IgD-negative memory B cell (primary cell): ENCODE measurements around the gene TRPV5. TPM values are rescaled to one million over a fixed set of nuclear protein-coding genes. Genes with fewer than 3 reads are reported as not detected.

Experiments used
- H3K27ac Mint-ChIP-seq, 3 donors: one replicate each; pipeline ENCODE4 v1.8.0; 2020 to 2022; ENCODE audit warnings: mild to moderate bottlenecking in 3 of 3, mixed read lengths in 3 of 3, moderate library complexity in 1 of 3
- H3K27me3 Mint-ChIP-seq: one replicate; pipeline ENCODE4 v1.8.0; 2021; ENCODE audit warnings: mixed read lengths
- H3K36me3 Mint-ChIP-seq: one replicate; pipeline ENCODE4 v1.8.0; 2020; ENCODE audit warnings: mild to moderate bottlenecking, mixed read lengths
- H3K4me1 Mint-ChIP-seq, 3 donors: one replicate each; pipeline ENCODE4 v1.8.0; 2020 to 2022; ENCODE audit warnings: mixed read lengths in 3 of 3, mild to moderate bottlenecking in 1 of 3
- H3K4me3 Mint-ChIP-seq, 4 donors: one replicate each; pipeline ENCODE4 v1.8.0; 2020 to 2022; ENCODE audit warnings: mild to moderate bottlenecking in 4 of 4, mixed read lengths in 4 of 4, moderate library complexity in 3 of 4
- H3K9me3 Mint-ChIP-seq, 3 donors: one replicate each; pipeline ENCODE4 v1.8.0; 2020 to 2021; ENCODE audit warnings: mixed read lengths in 3 of 3, mild to moderate bottlenecking in 1 of 3
- polyA plus RNA-seq: library from polyadenylated mRNA; unstranded; fragments of 300-500 nt; fragmentation: Illumina TruSeq; gene quantifications from one replicate; pipeline ENCODE4 v1.2.3, GENCODE V29; 2021

Gene TRPV5
- polyA plus RNA-seq, 1 donor from 2014 or later = not detected

GRCh38 chr7:142868986-142869415 is 64.5 kb downstream of the TRPV5 start:
- Mint-ChIP-seq H3K9me3 (no peaks in the 10 kb centered on the region), H3K4me3 (no peak overlapping the region), H3K27ac (no peak overlapping the region), H3K36me3 (peaks cover 5% of the 10 kb centered on the region), H3K4me1 (peaks cover 0 to 2% (median 2%) of the 10 kb centered on the region in 3 donors), H3K27me3 (no peaks in the 10 kb centered on the region)

DNA sequence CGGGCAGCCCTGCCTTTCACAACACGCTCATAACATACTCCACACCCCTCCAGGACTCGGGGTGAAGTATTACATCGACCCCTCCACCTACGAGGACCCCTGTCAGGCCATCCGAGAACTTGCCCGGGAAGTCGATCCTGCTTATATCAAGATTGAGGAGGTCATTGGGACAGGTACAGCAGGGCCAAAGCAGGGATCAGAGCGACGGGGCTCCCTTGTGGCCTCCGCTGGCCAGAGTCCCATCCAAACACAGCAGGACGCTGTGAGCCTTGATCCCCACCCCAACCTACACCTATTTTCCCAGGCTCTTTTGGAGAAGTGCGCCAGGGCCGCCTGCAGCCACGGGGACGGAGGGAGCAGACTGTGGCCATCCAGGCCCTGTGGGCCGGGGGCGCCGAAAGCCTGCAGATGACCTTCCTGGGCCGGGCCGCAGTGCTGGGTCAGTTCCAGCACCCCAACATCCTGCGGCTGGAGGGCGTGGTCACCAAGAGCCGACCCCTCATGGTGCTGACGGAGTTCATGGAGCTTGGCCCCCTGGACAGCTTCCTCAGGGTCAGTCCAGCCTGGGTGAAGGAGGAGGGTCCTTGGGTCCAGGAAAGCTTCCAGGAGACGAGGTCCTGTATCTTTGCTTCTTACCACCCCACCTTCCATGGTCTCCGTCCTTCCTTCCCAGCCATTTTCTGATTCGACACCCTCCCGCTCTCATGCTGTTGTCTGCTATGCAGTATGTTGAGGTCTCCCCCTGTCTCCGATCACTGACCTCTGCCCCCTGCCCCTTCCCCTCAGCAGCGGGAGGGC is 65.2 kb downstream of the TRPV5 start:
- Mint-ChIP-seq H3K4me1 (peaks cover 0 to 2% (median 2%) of the 10 kb centered on the region in 3 donors), H3K36me3 (peaks cover 1% of the 10 kb centered on the region), H3K9me3 (no peaks in the 10 kb centered on the region), H3K27ac (no peak overlapping the region), H3K4me3 (no peak overlapping the region), H3K27me3 (no peaks in the 10 kb centered on the region)

DNA sequence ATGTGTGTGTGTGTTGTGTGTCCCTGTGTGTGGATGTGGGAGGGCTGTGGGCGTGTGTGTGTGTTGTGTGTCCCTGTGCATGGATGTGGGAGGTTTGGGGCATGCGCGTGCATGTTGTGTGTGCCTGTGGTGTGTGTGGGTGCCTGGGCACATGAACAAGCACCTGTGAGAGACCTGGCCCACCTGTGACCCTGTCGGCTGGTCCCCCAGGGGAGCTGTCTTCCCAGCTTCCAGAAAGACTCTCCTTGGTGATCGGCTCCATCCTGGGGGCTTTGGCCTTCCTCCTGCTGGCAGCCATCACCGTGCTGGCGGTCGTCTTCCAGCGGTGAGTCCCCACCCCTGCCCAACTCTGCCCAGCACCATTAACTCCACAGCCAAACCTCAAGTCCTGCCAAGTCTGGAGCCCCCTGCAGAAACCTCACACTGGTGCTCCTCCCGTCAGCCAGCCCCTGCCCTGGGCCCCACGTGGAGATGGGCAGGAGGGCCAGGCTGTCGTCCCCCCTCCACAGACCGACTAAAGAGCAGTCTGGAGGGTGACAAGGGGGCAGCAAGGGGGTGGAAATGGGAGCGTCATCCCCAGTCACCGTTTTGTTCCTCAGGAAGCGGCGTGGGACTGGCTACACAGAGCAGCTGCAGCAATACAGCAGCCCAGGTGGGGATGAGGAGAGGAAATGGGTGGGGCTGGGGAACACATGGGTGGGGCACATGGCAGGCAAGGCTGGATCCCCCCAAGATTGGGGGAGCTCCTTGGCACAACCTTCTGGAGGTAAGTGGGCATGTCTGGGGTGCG is 66.0 kb downstream of the TRPV5 start:
- H3K36me3 Mint-ChIP-seq = peaks cover 6% of the 10 kb centered on the region
- no peaks in the 10 kb centered on the region for H3K9me3 Mint-ChIP-seq
- H3K27ac Mint-ChIP-seq = no peak overlapping the region
- H3K27me3 Mint-ChIP-seq = no peaks in the 10 kb centered on the region
- no peak overlapping the region for H3K4me3 Mint-ChIP-seq
- H3K4me1 Mint-ChIP-seq = peaks cover 0 to 5% (median 0%) of the 10 kb centered on the region in 3 donors

- no peak overlapping the region for H3K27ac Mint-ChIP-seq
- no peak overlapping the region for H3K4me3 Mint-ChIP-seq
- H3K27me3 Mint-ChIP-seq = no peaks in the 10 kb centered on the region
- peaks cover 7% of the 10 kb centered on the region for H3K36me3 Mint-ChIP-seq
- peaks cover 0 to 5% (median 0%) of the 10 kb centered on the region in 3 donors for H3K4me1 Mint-ChIP-seq
- no peaks in the 10 kb centered on the region for H3K9me3 Mint-ChIP-seq
Measured at GRCh38 chr7:142867097-142867378, 66.5 kb downstream of the TRPV5 start.

GRCh38 chr7:142866361-142867096 is 67.0 kb downstream of the TRPV5 start:
- Mint-ChIP-seq H3K9me3 (no peaks in the 10 kb centered on the region), H3K4me1 (peaks cover 0 to 5% (median 0%) of the 10 kb centered on the region in 3 donors), H3K27ac (no peak overlapping the region), H3K27me3 (no peaks in the 10 kb centered on the region), H3K36me3 (peaks cover 10% of the 10 kb centered on the region), H3K4me3 (no peak overlapping the region)

- Mint-ChIP-seq H3K4me1 (peaks cover 0 to 5% (median 0%) of the 10 kb centered on the region in 3 donors), H3K36me3 (peaks cover 10% of the 10 kb centered on the region), H3K9me3 (no peaks in the 10 kb centered on the region), H3K27me3 (no peaks in the 10 kb centered on the region), H3K27ac (no peak overlapping the region), H3K4me3 (no peak overlapping the region)
Measured at GRCh38 chr7:142865766-142866165, 67.8 kb downstream of the TRPV5 start.

GRCh38 chr7:142864980-142865747 is 68.4 kb downstream of the TRPV5 start:
- peaks cover 0 to 5% (median 0%) of the 10 kb centered on the region in 3 donors for H3K4me1 Mint-ChIP-seq
- no peaks in the 10 kb centered on the region for H3K27me3 Mint-ChIP-seq
- peaks cover 10% of the 10 kb centered on the region for H3K36me3 Mint-ChIP-seq
- H3K9me3 Mint-ChIP-seq = no peaks in the 10 kb centered on the region
- H3K4me3 Mint-ChIP-seq = no peak overlapping the region
- H3K27ac Mint-ChIP-seq = peak overlapping the region in 1 of 3 donors; percentile 39

- peaks cover 0 to 5% (median 3%) of the 10 kb centered on the region in 3 donors for H3K4me1 Mint-ChIP-seq
- no peaks in the 10 kb centered on the region for H3K9me3 Mint-ChIP-seq
- H3K36me3 Mint-ChIP-seq = peaks cover 10% of the 10 kb centered on the region
- H3K4me3 Mint-ChIP-seq = no peak overlapping the region
- H3K27ac Mint-ChIP-seq = no peak overlapping the region
- no peaks in the 10 kb centered on the region for H3K27me3 Mint-ChIP-seq
Measured at GRCh38 chr7:142863891-142864685, 69.5 kb downstream of the TRPV5 start.

GRCh38 chr7:142862786-142863400 is 70.7 kb downstream of the TRPV5 start:
- H3K4me1 Mint-ChIP-seq = peaks cover 0 to 5% (median 3%) of the 10 kb centered on the region in 3 donors
- H3K4me3 Mint-ChIP-seq = no peak overlapping the region
- no peaks in the 10 kb centered on the region for H3K27me3 Mint-ChIP-seq
- H3K27ac Mint-ChIP-seq = no peak overlapping the region
- H3K36me3 Mint-ChIP-seq = peaks cover 10% of the 10 kb centered on the region
- H3K9me3 Mint-ChIP-seq = no peaks in the 10 kb centered on the region

GRCh38 chr7:142862351-142862750 is 71.2 kb downstream of the TRPV5 start:
- Mint-ChIP-seq H3K4me1 (peaks cover 0 to 5% (median 3%) of the 10 kb centered on the region in 3 donors), H3K27ac (no peak overlapping the region), H3K36me3 (peaks cover 10% of the 10 kb centered on the region), H3K4me3 (no peak overlapping the region), H3K9me3 (no peaks in the 10 kb centered on the region), H3K27me3 (no peaks in the 10 kb centered on the region)

GRCh38 chr7:142860968-142861367 is 72.6 kb downstream of the TRPV5 start:
- H3K36me3 Mint-ChIP-seq = peaks cover 9% of the 10 kb centered on the region
- H3K27ac Mint-ChIP-seq = peak overlapping the region in 1 of 3 donors; percentile 9
- no peaks in the 10 kb centered on the region for H3K9me3 Mint-ChIP-seq
- H3K27me3 Mint-ChIP-seq = peaks cover 1% of the 10 kb centered on the region
- peaks cover 4 to 12% (median 6%) of the 10 kb centered on the region in 3 donors for H3K4me1 Mint-ChIP-seq
- H3K4me3 Mint-ChIP-seq = no peak overlapping the region

DNA sequence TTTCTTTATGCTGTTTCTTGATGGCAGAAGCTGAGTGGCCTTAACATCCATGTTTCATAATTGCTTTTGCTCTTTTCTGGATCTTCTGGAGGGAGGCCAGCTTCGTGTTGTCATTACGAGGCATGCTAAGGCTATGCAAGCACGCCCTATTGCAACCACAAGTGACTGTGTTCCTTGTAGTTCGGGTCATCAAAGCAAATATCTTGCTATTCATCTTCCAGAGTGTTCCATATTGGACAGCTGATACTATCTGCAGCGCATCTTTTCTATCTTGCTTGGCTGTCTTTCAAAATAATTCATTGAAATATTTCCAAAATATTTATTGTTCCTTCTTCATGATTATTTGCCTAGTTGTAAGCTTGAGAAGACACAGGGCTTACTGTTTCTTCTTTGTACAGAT is 73.7 kb downstream of the TRPV5 start:
- H3K4me1 Mint-ChIP-seq = peaks cover 6 to 16% (median 9%) of the 10 kb centered on the region in 3 donors
- H3K36me3 Mint-ChIP-seq = peaks cover 9% of the 10 kb centered on the region
- H3K27me3 Mint-ChIP-seq = peaks cover 1% of the 10 kb centered on the region
- no peak overlapping the region for H3K4me3 Mint-ChIP-seq
- no peaks in the 10 kb centered on the region for H3K9me3 Mint-ChIP-seq
- H3K27ac Mint-ChIP-seq = no peak overlapping the region

GRCh38 chr7:142859411-142859810 is 74.1 kb downstream of the TRPV5 start:
- H3K36me3 Mint-ChIP-seq = peaks cover 9% of the 10 kb centered on the region
- peaks cover 6 to 16% (median 9%) of the 10 kb centered on the region in 3 donors for H3K4me1 Mint-ChIP-seq
- peaks cover 1% of the 10 kb centered on the region for H3K27me3 Mint-ChIP-seq
- no peak overlapping the region for H3K4me3 Mint-ChIP-seq
- no peaks in the 10 kb centered on the region for H3K9me3 Mint-ChIP-seq
- no peak overlapping the region for H3K27ac Mint-ChIP-seq
